Stomach (tissue), 9 donors: ENCODE measurements around the gene ARID5B. TPM values are rescaled to one million over a fixed set of nuclear protein-coding genes. Genes with fewer than 3 reads are reported as not detected.

Experiments
- DNase-seq, 2 donors: peaks; one replicate each; pipeline versions ENCODE4 v3.0.0 to v3.0.0-alpha.2; 2013 to 2019
- H3K27ac ChIP-seq, 5 donors: fragments of 200-600 bp in 4 of 5; sonication (generic) in 4 of 5; one replicate each; pipeline ENCODE4 v1.5.1; 2013 to 2019; ENCODE audit warnings: mild to moderate bottlenecking in 1 of 5, moderate library complexity in 1 of 5
- H3K27me3 ChIP-seq, 3 donors: fragments of 200-600 bp; sonication (generic); one replicate each; pipeline ENCODE4 v1.5.1; 2017 to 2019; ENCODE audit warnings: mixed run types in 1 of 3
- H3K36me3 ChIP-seq, 4 donors: fragments of 200-600 bp; sonication (generic); 1 replicate in 3 of 4; 2 replicates in 1 of 4; pipeline ENCODE4 v1.5.1; 2016 to 2019
- H3K4me1 ChIP-seq, 4 donors: fragments of 200-600 bp; sonication (generic); one replicate each; pipeline ENCODE4 v1.5.1; 2016 to 2019
- H3K4me3 ChIP-seq, 4 donors: fragments of 200-600 bp; sonication (generic) in 3 of 4; one replicate each; pipeline ENCODE4 v1.5.1; 2016 to 2019; ENCODE audit warnings: mild to moderate bottlenecking in 1 of 4
- H3K9me3 ChIP-seq, 4 donors: fragments of 200-600 bp; sonication (generic); one replicate each; pipeline ENCODE4 v1.5.1; 2016 to 2019
- EP300 ChIP-seq: sonication (generic); formaldehyde crosslinking; IDR thresholded peaks from one replicate; pipeline ENCODE4 v1.6.1; 2017; ENCODE audit warnings: antibody characterized with exemption
- POLR2A ChIP-seq, 4 donors: fragments of 450-650 bp; IDR thresholded peaks; one replicate each; pipeline ENCODE4 v1.6.1; 2016; ENCODE audit warnings: antibody characterized with exemption in 4 of 4, control low read depth in 2 of 4, mild to moderate bottlenecking in 1 of 4, moderate library complexity in 1 of 4
- POLR2AphosphoS5 ChIP-seq, 3 donors: sonication (generic); formaldehyde crosslinking; IDR thresholded peaks; one replicate each; pipeline ENCODE4 v1.6.1; 2016; ENCODE audit warnings: antibody characterized with exemption in 3 of 3
- WGBS, 5 donors: extraction: QIAGEN DNeasy Blood & Tissue Kit in 3 of 5; methylation state at CpG; one replicate each; pipeline versions ENCODE4 v1.1.5 to v1.1.7; 2013 to 2018; 5-methylcytosine and 5-hydroxymethylcytosine counted together
- intact Hi-C: fragments of 100-400 bp; cut with DNase I; formaldehyde crosslinking; loops from one replicate; pipeline ENCODE4 v1.15.1; 2023; ENCODE audit warnings: low total_unique reads
- polyA plus RNA-seq, 3 donors: library from polyadenylated mRNA; stranded (reverse); fragments of 200-250 nt; gene quantifications; one replicate each; pipeline ENCODE4 v1.2.3, GENCODE V29; 2013
- total RNA-seq, 5 donors: library from RNA; depleted of rRNA; stranded (reverse); fragments of >200 nt; gene quantifications; one replicate each; pipeline versions ENCODE4 v1.1.0 to v1.2.3, GENCODE V29; 2014 to 2016
- TF ChIP-seq, protein P1 (sequence below), 7 experiments: fragments of 450-650 bp in 4 of 7; fragments of 200-600 bp in 3 of 7; sonication (generic) in 3 of 7; IDR thresholded peaks; one replicate each; pipeline ENCODE4 v1.5.1; 2016 to 2019; ENCODE audit warnings: antibody characterized with exemption in 7 of 7, control low read depth in 2 of 7, mild to moderate bottlenecking in 1 of 7
- donor health status: healthy with polysubstance abuse.
- donor health status: Bipolar disorder and iron deficiency.
- donor health status: healthy.

ARID5B gene
- total and polyA plus RNA-seq, 8 donors: 5.4 to 64.2 (median 11.9) TPM

- intact Hi-C loops: no loop called here
- no peak overlapping the region for H3K27ac ChIP-seq
- no peaks in the 10 kb centered on the region for H3K27me3 ChIP-seq
- H3K9me3 ChIP-seq: peaks cover 0 to 5% (median 2%) of the 10 kb centered on the region in 4 donors
- no peak for DNase-seq
- no peak overlapping the region for H3K4me3 ChIP-seq
- no peaks in the 10 kb centered on the region for H3K4me1 ChIP-seq
- no peaks in the 10 kb centered on the region for H3K36me3 ChIP-seq
- TF ChIP-seq POLR2A (IDR thresholded peaks at IDR 0.05) (no peak), POLR2AphosphoS5 (IDR thresholded peaks at IDR 0.05) (no peak), EP300 (no peak)
- TF ChIP-seq, protein P1, sequence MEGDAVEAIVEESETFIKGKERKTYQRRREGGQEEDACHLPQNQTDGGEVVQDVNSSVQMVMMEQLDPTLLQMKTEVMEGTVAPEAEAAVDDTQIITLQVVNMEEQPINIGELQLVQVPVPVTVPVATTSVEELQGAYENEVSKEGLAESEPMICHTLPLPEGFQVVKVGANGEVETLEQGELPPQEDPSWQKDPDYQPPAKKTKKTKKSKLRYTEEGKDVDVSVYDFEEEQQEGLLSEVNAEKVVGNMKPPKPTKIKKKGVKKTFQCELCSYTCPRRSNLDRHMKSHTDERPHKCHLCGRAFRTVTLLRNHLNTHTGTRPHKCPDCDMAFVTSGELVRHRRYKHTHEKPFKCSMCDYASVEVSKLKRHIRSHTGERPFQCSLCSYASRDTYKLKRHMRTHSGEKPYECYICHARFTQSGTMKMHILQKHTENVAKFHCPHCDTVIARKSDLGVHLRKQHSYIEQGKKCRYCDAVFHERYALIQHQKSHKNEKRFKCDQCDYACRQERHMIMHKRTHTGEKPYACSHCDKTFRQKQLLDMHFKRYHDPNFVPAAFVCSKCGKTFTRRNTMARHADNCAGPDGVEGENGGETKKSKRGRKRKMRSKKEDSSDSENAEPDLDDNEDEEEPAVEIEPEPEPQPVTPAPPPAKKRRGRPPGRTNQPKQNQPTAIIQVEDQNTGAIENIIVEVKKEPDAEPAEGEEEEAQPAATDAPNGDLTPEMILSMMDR (IDR thresholded peaks at IDR 0.05): no peak
These were observed 232.1 kb downstream of the ARID5B start for GRCh38 chr10:62133618-62134017.

- TF ChIP-seq POLR2A (IDR thresholded peaks at IDR 0.05) (no peak), POLR2AphosphoS5 (IDR thresholded peaks at IDR 0.05) (no peak), EP300 (no peak)
- TF ChIP-seq, protein P1 (IDR thresholded peaks at IDR 0.05): no peak
- Histone ChIP-seq H3K27ac (no peak overlapping the region), H3K36me3 (no peaks in the 10 kb centered on the region), H3K4me1 (no peaks in the 10 kb centered on the region), H3K4me3 (no peak overlapping the region), H3K27me3 (no peaks in the 10 kb centered on the region), H3K9me3 (no peaks in the 10 kb centered on the region)
- no peak for DNase-seq
- intact Hi-C loops: no loop called here
- 46 to 74% (median 56%) methylated on average over 3 of the region's 3 CpGs for WGBS, 5 donors
These were observed 235.4 kb downstream of the ARID5B start for GRCh38 chr10:62136931-62137330.

Other genes starting within 250 kb of the ARID5B start
- 1 to 10 TPM in 1 of 5 donors, not detected in 4; 2.6 TPM for gene CABCOCO1, start 238.8 kb upstream of the ARID5B start, total RNA-seq
- 1 to 10 TPM in 1 of 3 donors, under 1 TPM in 2; 0.30 to 2.1 (median 0.37) TPM for gene CABCOCO1, start 238.8 kb upstream of the ARID5B start, polyA plus RNA-seq